K562 (cell line): ENCODE data around the gene ANKRD13B. TPM values are rescaled to one million over a fixed set of nuclear protein-coding genes. Genes with fewer than 3 reads are reported as not detected.

ENCODE experiments used
- ATF7 ChIP-seq: fragments of 450-650 bp; IDR thresholded peaks from 2 replicates; pipeline ENCODE4 v1.7.1; 2014; ENCODE audit warnings: mild to moderate bottlenecking, moderate library complexity
- DPF2 ChIP-seq: fragments of 450-650 bp; IDR thresholded peaks from 2 replicates; pipeline ENCODE4 v1.6.1; 2016
- GATAD2B ChIP-seq: fragments of 450-650 bp; IDR thresholded peaks from 2 replicates; pipeline ENCODE4 v1.6.1; 2017; ENCODE audit warnings: mild to moderate bottlenecking, borderline replicate concordance
- HNRNPH1 ChIP-seq: fragments of 200-400 bp; formaldehyde crosslinking; optimal IDR thresholded peaks from 2 replicates; pipeline ENCODE3; 2017; ENCODE audit warnings: low read depth, mild to moderate bottlenecking, low read length, moderate library complexity
- RBFOX2 ChIP-seq: fragments of 200-400 bp; formaldehyde crosslinking; IDR thresholded peaks from 2 replicates; pipeline ENCODE4 v1.6.1; 2017; ENCODE audit warnings: low read depth, mild to moderate bottlenecking, low read length, moderate library complexity
- SIN3B ChIP-seq: fragments of 450-650 bp; IDR thresholded peaks from 2 replicates; pipeline ENCODE4 v1.6.1; 2017; ENCODE audit warnings: low read depth, mild to moderate bottlenecking, moderate library complexity
- SIRT6 ChIP-seq: IDR thresholded peaks from one replicate; pipeline ENCODE4 v1.6.1; 2012; ENCODE audit warnings: low read depth, mild to moderate bottlenecking, control low read depth, inconsistent platforms, low read length, moderate library complexity
- YY1 ChIP-seq, 3 experiments: IDR thresholded peaks; 2 replicates each; pipeline ENCODE4 v1.6.1; 2011; ENCODE audit warnings: low read length in 2 of 3, mild to moderate bottlenecking in 2 of 3, moderate library complexity in 2 of 3, borderline replicate concordance in 1 of 3, control low read depth in 1 of 3, low read depth in 1 of 3; ENCODE audit not compliant: insufficient read depth in 3 of 3, insufficient replicate concordance in 2 of 3, control insufficient read depth in 1 of 3, insufficient read length in 1 of 3; ENCODE audit errors: extremely low read depth in 1 of 3
- polyA plus RNA-seq, 8 experiments: library from polyadenylated mRNA; depleted of rRNA in 4 of 8; stranded (reverse) in 5 of 8; unstranded in 3 of 8; fragments of >200 nt; fragmentation: Nextera tagmentation in 2 of 8; fragmentation: Illumina TruSeq in 1 of 8; extraction: Ambion mirVana in 2 of 8; extraction: Trizol in 1 of 8; gene quantifications; 2 replicates each; pipeline versions ENCODE4 v1.2.1 to v1.2.3, GENCODE V29; 2011 to 2014; ENCODE audit warnings: inconsistent platforms in 1 of 8, missing spikeins in 1 of 8
- total RNA-seq, 7 experiments: library from RNA; depleted of rRNA in 6 of 7; stranded (reverse); fragments of >200 nt in 6 of 7; fragmentation: Illumina TruSeq in 2 of 7; extraction: Trizol in 2 of 7; gene quantifications; 2 replicates each; pipeline versions ENCODE4 v1.2.1 to v1.2.3, GENCODE V29; 2011 to 2021; ENCODE audit warnings: low replicate concordance in 1 of 7
- TF ChIP-seq, protein P1 (sequence below): fragments of 250-450 bp; sonication (Bioruptor Pico); IDR thresholded peaks from 2 replicates; pipeline ENCODE4 v1.4.0; 2020; ENCODE audit warnings: borderline replicate concordance
- TF ChIP-seq, protein P2 (sequence below): fragments of 250-450 bp; sonication (Bioruptor Pico); IDR thresholded peaks from 2 replicates; pipeline ENCODE4 v1.4.0; 2020
- TF ChIP-seq, protein P3 (sequence below): fragments of 250-450 bp; sonication (Bioruptor Pico); IDR thresholded peaks from 2 replicates; pipeline ENCODE4 v1.8.0; 2021; ENCODE audit warnings: borderline replicate concordance, mild to moderate bottlenecking, moderate library complexity; ENCODE audit not compliant: poor library complexity, severe bottlenecking
- TF ChIP-seq, protein P4 (sequence below): IDR thresholded peaks from 2 replicates; pipeline ENCODE4 v1.6.1; 2011; ENCODE audit warnings: borderline replicate concordance, low read depth, mild to moderate bottlenecking, moderate library complexity, low read length; ENCODE audit not compliant: insufficient read depth, poor library complexity, severe bottlenecking
- TF ChIP-seq, protein P5 (sequence below): fragments of 450-650 bp; formaldehyde crosslinking; IDR thresholded peaks from 2 replicates; pipeline ENCODE4 v1.4.0; 2020; ENCODE audit warnings: mild to moderate bottlenecking, moderate library complexity

ANKRD13B gene
- total and polyA plus RNA-seq, 9 of the 15 experiments (the other 6 are each of a cell fraction or from before 2014, with no cell fraction given): 0.15 to 28.1 (median 4.6) TPM

DNA sequence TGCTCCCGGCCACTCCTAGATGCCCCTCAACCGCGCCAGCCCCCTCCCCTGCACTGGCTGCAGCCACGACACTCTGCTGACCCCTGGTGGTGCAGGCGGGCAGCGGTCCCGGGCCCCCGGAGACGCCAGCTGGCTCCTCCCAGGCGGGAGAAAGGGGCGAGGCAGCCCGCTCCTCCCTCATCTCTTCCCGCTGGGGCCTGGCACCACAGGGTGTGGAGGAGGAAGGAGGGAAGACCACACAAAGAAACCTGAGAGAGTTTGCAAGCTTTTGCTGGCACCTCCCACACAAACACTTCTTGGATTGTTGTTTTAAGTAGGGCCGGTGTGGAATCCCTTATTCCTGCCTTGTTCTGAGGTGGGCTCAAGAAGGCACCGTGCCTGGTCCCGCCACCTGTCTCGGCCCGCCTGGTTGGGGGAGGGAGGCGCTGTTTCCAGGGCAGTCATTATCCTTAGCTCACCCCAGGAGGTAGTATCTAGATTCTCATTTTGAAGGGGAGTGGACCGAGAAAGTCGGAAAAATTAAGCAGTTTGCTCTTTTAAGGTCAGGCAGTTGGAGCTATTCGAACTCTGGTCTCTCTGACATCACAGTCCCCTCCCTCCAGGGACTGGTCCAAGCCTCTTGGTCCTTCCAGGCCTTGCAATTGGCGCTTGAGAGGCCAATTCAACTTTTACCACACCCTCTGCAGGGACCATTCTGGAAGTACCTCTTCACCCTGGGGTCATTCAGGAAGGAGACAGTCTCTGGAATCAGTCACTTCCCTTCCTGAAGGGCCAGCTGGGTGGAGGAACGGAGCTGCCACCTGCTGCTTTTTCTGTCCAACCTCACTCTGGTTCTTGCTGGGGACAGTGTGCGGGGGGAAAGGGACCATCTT is 959 bp upstream of the ANKRD13B start (continued):
- TF ChIP-seq, protein P1, sequence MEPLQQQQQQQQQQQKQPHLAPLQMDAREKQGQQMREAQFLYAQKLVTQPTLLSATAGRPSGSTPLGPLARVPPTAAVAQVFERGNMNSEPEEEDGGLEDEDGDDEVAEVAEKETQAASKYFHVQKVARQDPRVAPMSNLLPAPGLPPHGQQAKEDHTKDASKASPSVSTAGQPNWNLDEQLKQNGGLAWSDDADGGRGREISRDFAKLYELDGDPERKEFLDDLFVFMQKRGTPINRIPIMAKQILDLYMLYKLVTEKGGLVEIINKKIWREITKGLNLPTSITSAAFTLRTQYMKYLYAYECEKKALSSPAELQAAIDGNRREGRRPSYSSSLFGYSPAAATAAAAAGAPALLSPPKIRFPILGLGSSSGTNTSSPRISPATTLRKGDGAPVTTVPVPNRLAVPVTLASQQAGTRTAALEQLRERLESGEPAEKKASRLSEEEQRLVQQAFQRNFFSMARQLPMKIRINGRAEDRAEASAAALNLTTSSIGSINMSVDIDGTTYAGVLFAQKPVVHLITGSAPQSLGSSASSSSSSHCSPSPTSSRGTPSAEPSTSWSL (CRISPR knock-in tag): no peak
- TF ChIP-seq RBFOX2: peak; percentile 45
- TF ChIP-seq, protein P2, sequence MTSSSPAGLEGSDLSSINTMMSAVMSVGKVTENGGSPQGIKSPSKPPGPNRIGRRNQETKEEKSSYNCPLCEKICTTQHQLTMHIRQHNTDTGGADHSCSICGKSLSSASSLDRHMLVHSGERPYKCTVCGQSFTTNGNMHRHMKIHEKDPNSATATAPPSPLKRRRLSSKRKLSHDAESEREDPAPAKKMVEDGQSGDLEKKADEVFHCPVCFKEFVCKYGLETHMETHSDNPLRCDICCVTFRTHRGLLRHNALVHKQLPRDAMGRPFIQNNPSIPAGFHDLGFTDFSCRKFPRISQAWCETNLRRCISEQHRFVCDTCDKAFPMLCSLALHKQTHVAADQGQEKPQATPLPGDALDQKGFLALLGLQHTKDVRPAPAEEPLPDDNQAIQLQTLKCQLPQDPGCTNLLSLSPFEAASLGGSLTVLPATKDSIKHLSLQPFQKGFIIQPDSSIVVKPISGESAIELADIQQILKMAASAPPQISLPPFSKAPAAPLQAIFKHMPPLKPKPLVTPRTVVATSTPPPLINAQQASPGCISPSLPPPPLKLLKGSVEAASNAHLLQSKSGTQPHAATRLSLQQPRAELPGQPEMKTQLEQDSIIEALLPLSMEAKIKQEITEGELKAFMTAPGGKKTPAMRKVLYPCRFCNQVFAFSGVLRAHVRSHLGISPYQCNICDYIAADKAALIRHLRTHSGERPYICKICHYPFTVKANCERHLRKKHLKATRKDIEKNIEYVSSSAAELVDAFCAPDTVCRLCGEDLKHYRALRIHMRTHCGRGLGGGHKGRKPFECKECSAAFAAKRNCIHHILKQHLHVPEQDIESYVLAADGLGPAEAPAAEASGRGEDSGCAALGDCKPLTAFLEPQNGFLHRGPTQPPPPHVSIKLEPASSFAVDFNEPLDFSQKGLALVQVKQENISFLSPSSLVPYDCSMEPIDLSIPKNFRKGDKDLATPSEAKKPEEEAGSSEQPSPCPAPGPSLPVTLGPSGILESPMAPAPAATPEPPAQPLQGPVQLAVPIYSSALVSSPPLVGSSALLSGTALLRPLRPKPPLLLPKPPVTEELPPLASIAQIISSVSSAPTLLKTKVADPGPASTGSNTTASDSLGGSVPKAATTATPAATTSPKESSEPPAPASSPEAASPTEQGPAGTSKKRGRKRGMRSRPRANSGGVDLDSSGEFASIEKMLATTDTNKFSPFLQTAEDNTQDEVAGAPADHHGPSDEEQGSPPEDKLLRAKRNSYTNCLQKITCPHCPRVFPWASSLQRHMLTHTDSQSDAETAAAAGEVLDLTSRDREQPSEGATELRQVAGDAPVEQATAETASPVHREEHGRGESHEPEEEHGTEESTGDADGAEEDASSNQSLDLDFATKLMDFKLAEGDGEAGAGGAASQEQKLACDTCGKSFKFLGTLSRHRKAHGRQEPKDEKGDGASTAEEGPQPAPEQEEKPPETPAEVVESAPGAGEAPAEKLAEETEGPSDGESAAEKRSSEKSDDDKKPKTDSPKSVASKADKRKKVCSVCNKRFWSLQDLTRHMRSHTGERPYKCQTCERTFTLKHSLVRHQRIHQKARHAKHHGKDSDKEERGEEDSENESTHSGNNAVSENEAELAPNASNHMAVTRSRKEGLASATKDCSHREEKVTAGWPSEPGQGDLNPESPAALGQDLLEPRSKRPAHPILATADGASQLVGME (CRISPR knock-in tag): no peak
- peak; percentile 82 for TF ChIP-seq GATAD2B
- TF ChIP-seq, protein P3, sequence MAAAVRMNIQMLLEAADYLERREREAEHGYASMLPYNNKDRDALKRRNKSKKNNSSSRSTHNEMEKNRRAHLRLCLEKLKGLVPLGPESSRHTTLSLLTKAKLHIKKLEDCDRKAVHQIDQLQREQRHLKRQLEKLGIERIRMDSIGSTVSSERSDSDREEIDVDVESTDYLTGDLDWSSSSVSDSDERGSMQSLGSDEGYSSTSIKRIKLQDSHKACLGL (CRISPR knock-in tag): no peak
- peak; percentile 44 for TF ChIP-seq ATF7
- TF ChIP-seq YY1 (IDR thresholded peaks at IDR 0.05; ENCODE audit: borderline replicate concordance in 1 of 3, control insufficient read depth in 1 of 3, extremely low read depth in 1 of 3, insufficient read depth in 3 of 3, insufficient read length in 1 of 3, insufficient replicate concordance in 2 of 3, low read depth in 1 of 3, low read length in 2 of 3): peak in 2 of 3 experiments; percentile 42 to 45
- no peak for TF ChIP-seq HNRNPH1
- no peak for TF ChIP-seq SIRT6
- TF ChIP-seq, protein P4, sequence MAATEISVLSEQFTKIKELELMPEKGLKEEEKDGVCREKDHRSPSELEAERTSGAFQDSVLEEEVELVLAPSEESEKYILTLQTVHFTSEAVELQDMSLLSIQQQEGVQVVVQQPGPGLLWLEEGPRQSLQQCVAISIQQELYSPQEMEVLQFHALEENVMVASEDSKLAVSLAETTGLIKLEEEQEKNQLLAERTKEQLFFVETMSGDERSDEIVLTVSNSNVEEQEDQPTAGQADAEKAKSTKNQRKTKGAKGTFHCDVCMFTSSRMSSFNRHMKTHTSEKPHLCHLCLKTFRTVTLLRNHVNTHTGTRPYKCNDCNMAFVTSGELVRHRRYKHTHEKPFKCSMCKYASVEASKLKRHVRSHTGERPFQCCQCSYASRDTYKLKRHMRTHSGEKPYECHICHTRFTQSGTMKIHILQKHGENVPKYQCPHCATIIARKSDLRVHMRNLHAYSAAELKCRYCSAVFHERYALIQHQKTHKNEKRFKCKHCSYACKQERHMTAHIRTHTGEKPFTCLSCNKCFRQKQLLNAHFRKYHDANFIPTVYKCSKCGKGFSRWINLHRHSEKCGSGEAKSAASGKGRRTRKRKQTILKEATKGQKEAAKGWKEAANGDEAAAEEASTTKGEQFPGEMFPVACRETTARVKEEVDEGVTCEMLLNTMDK: peak; percentile 94
- TF ChIP-seq, protein P5, sequence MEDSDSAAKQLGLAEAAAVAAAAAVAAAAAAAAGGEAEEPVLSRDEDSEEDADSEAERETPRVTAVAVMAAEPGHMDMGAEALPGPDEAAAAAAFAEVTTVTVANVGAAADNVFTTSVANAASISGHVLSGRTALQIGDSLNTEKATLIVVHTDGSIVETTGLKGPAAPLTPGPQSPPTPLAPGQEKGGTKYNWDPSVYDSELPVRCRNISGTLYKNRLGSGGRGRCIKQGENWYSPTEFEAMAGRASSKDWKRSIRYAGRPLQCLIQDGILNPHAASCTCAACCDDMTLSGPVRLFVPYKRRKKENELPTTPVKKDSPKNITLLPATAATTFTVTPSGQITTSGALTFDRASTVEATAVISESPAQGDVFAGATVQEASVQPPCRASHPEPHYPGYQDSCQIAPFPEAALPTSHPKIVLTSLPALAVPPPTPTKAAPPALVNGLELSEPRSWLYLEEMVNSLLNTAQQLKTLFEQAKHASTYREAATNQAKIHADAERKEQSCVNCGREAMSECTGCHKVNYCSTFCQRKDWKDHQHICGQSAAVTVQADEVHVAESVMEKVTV: peak; percentile 74
- no peak for TF ChIP-seq SIN3B
- TF ChIP-seq DPF2: no peak
